Smooth muscle cell (in vitro differentiated cells): Measurements from ENCODE around the gene TRPM1. TPM values are rescaled to one million over a fixed set of nuclear protein-coding genes. Genes with fewer than 3 reads are reported as not detected.
"Not testable (repeated sequence)": the region's sequence is repeated elsewhere in the genome, so short reads cannot be mapped to it uniquely, and the experiment has no call there.

Experiments
- DNase-seq: peaks from one replicate; lab custom pipeline; 2025; ENCODE audit not compliant: unreplicated experiment; lab: John Stamatoyannopoulos, UW
- H2AFZ ChIP-seq: fragments of 200-600 bp; sonication (generic); 2 replicates; pipeline ENCODE4 v1.6.0; 2016; ENCODE audit warnings: antibody characterized with exemption, low read depth, mild to moderate bottlenecking
- H3F3A ChIP-seq: fragments of 200-600 bp; sonication (generic); 2 replicates; pipeline ENCODE4 v1.6.0; 2017; ENCODE audit warnings: antibody characterized with exemption, low read depth
- H3K27ac ChIP-seq: fragments of 200-600 bp; sonication (generic); 2 replicates; pipeline ENCODE4 v1.5.1; 2016; ENCODE audit warnings: low read depth, mild to moderate bottlenecking
- H3K27me3 ChIP-seq: fragments of 200-600 bp; sonication (generic); 2 replicates; pipeline ENCODE4 v1.6.1; 2016; ENCODE audit warnings: low read depth, mild to moderate bottlenecking
- H3K36me3 ChIP-seq: fragments of 200-600 bp; sonication (generic); 2 replicates; pipeline ENCODE4 v1.5.1; 2016; ENCODE audit warnings: low read depth
- H3K4me1 ChIP-seq: fragments of 200-600 bp; sonication (generic); 2 replicates; pipeline ENCODE4 v1.5.1; 2016; ENCODE audit warnings: low read depth
- H3K4me2 ChIP-seq: fragments of 200-600 bp; sonication (generic); 2 replicates; pipeline ENCODE4 v1.6.0; 2016; ENCODE audit warnings: mild to moderate bottlenecking
- H3K4me3 ChIP-seq: fragments of 200-600 bp; sonication (generic); 2 replicates; pipeline ENCODE4 v1.5.1; 2016; ENCODE audit warnings: mild to moderate bottlenecking
- H3K79me2 ChIP-seq: fragments of 200-600 bp; sonication (generic); 2 replicates; pipeline ENCODE4 v1.6.0; 2016; ENCODE audit warnings: low read depth, mild to moderate bottlenecking
- H3K9ac ChIP-seq: fragments of 200-600 bp; sonication (generic); 2 replicates; pipeline ENCODE4 v1.6.0; 2016; ENCODE audit warnings: low read depth
- H3K9me3 ChIP-seq: fragments of 200-600 bp; sonication (generic); replicated peaks from 2 replicates; pipeline ENCODE4 v1.5.1; 2016; ENCODE audit warnings: low read depth
- H4K20me1 ChIP-seq: fragments of 200-600 bp; sonication (generic); 2 replicates; pipeline ENCODE4 v1.6.0; 2016; ENCODE audit warnings: low read depth
- CTCF ChIP-seq: fragments of 200-600 bp; sonication (generic); IDR thresholded peaks from 2 replicates; pipeline ENCODE4 v1.5.1; 2017; ENCODE audit warnings: borderline replicate concordance, mild to moderate bottlenecking, antibody characterized with exemption; ENCODE audit not compliant: insufficient read depth, poor library complexity, severe bottlenecking
- WGBS: methylation state at CpG from one replicate; pipeline ENCODE4 v1.1.7; 2016; ENCODE audit warnings: low lambda C conversion rate; 5-methylcytosine and 5-hydroxymethylcytosine counted together
- polyA plus RNA-seq: library from polyadenylated mRNA; unstranded; fragments of >200 nt; fragmentation: Nextera tagmentation; extraction: Ambion mirVana; gene quantifications from 2 replicates; pipeline ENCODE4 v1.2.1, GENCODE V29; 2016
- total RNA-seq: library from RNA; depleted of rRNA; stranded (reverse); fragments of >200 nt; gene quantifications from 2 replicates; pipeline ENCODE4 v1.2.3, GENCODE V29; 2014

TRPM1 gene
- total and polyA plus RNA-seq, 2 experiments from 2014 or later, result not detected

DNA sequence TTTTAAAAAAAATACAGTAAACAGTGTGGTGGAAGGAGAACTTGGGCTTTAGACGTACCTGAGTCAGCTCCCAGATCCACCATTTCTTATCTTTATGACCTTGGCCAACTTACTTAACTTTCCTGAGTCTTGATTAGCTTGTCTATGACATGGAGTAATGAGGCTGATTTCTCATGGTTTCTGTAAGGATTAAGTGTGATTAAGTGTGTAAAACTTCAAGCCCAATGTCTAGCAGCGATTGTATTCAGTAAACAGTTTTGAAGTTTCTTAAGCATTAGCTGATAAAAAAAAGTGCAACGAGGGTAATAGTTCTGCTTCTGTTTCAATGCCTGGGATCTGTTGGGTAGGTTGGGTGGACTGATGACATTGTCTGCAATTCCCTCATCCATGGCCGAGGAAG, 10.8 kb downstream of the TRPM1 start:
- TF ChIP-seq CTCF, result no peak
- Histone ChIP-seq H3K27ac (peak overlapping the region; percentile 98), H3K4me2 (peak overlapping the region; percentile 78), H3F3A (peaks cover 3% of the 10 kb centered on the region), H3K9ac (peak overlapping the region; percentile 85), H3K4me1 (peaks cover 10% of the 10 kb centered on the region), H3K9me3 (no peaks in the 10 kb centered on the region), H2AFZ (no peak overlapping the region), H3K36me3 (no peaks in the 10 kb centered on the region), H3K27me3 (no peaks in the 10 kb centered on the region), H3K79me2 (no peaks in the 10 kb centered on the region), H4K20me1 (no peaks in the 10 kb centered on the region), H3K4me3 (no peak overlapping the region)
- 25% methylated on average over 4 of the region's 4 CpGs for WGBS
- no peak for DNase-seq

DNA sequence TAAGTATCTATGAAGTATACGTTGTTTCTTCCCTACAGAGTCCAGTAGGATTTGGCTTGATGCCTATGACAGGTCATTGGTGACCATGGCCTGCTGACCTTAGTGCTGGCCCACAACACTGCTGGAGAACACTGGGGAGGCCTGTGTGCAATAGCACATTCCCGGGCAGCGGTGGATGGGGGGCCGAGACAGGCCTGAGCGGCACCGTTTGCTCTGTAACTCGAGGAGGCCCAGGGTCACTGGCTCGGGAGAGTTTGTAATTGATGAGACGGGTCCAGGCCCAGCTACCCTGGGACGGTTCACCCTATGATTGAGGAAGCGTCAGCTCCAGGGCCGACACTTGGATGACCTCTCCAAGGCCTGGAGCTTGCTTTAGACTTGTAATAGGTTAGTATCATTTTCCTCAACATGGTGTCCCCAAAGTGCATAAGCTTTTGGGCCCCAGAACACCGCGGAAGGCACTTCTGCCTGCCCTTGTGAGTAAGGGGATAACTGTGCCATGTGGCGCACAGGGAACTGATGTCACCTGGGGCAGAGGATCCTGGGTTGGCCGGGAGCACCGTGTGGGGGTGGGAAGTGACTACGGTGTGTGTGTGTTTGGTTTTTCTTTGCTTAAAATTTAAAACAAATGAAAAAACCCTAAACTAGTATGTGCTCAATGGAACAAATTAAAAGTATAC, 12.0 kb downstream of the TRPM1 start:
- Histone ChIP-seq H3K27ac (no peak overlapping the region), H3K4me1 (peaks cover 10% of the 10 kb centered on the region), H3K9ac (no peak overlapping the region), H3K4me3 (no peak overlapping the region), H3K79me2 (no peaks in the 10 kb centered on the region), H3K9me3 (no peaks in the 10 kb centered on the region), H3K4me2 (peak overlapping the region; percentile 78), H3K27me3 (no peaks in the 10 kb centered on the region), H2AFZ (no peak overlapping the region), H3K36me3 (no peaks in the 10 kb centered on the region), H3F3A (peaks cover 2% of the 10 kb centered on the region), H4K20me1 (no peaks in the 10 kb centered on the region)
- WGBS, result 87% methylated on average over 18 of the region's 18 CpGs
- DNase-seq, result no peak
- TF ChIP-seq CTCF, result no peak

GRCh38 chr15:31088672-31089367, 12.7 kb downstream of the TRPM1 start:
- no peak for TF ChIP-seq CTCF
- Histone ChIP-seq H3K79me2 (no peaks in the 10 kb centered on the region), H4K20me1 (no peaks in the 10 kb centered on the region), H3K4me1 (peaks cover 10% of the 10 kb centered on the region), H3K9ac (no peak overlapping the region), H2AFZ (no peak overlapping the region), H3K4me2 (no peak overlapping the region), H3K4me3 (no peak overlapping the region), H3K36me3 (no peaks in the 10 kb centered on the region), H3K27ac (no peak overlapping the region), H3K9me3 (no peaks in the 10 kb centered on the region), H3F3A (no peaks in the 10 kb centered on the region), H3K27me3 (no peaks in the 10 kb centered on the region)
- 97% methylated on average over 21 of the region's 21 CpGs for WGBS
- no peak for DNase-seq

GRCh38 chr15:31088041-31088440, 13.5 kb downstream of the TRPM1 start:
- H3K4me3 ChIP-seq, DNase-seq, H2AFZ ChIP-seq, H3K27ac ChIP-seq, H3K4me1 ChIP-seq, H3K4me2 ChIP-seq, H3K9ac ChIP-seq, H3K9me3 ChIP-seq, H3K36me3 ChIP-seq, H3K27me3 ChIP-seq, H3K79me2 ChIP-seq, H4K20me1 ChIP-seq, H3F3A ChIP-seq: not testable (repeated sequence)
- 93% methylated on average over 8 of the region's 8 CpGs for WGBS
